Mammary epithelial cell (primary cell): ENCODE data around the gene TMED4.

Experiments used
- CTCF ChIP-seq, 2 donors: IDR thresholded peaks in 1 of 2; conservative IDR thresholded peaks in 1 of 2; 2 replicates each; pipeline ENCODE4 v1.5.1; 2011 to 2012; ENCODE audit warnings: inconsistent platforms in 2 of 2, low read length in 2 of 2, mild to moderate bottlenecking in 2 of 2, control low read depth in 1 of 2, low read depth in 1 of 2; ENCODE audit not compliant: insufficient read depth in 1 of 2; ENCODE audit errors: extremely low read depth in 1 of 2
- EZH2 ChIP-seq: IDR thresholded peaks from 2 replicates; pipeline ENCODE4 v1.6.1; 2012; ENCODE audit warnings: low read length, inconsistent platforms, borderline replicate concordance

GRCh38 chr7:44555350-44555749 lies 26.7 kb downstream of the TMED4 start:
- no peak for TF ChIP-seq CTCF (conservative IDR thresholded peaks at IDR 0.05 in 1 of 2, IDR thresholded peaks at IDR 0.05 in 1 of 2; ENCODE audit: extremely low read depth in 1 of 2, insufficient read depth in 1 of 2, low read depth in 1 of 2, low read length in 2 of 2)
- TF ChIP-seq EZH2: no peak
